Endothelial cell of umbilical vein (primary cell): ENCODE results near the gene EPN2.

Experiments used
- CTCF ChIP-seq, 2 donors: IDR thresholded peaks; 1 replicate in 1 of 2; 2 replicates in 1 of 2; pipeline ENCODE4 v1.5.1; 2011; ENCODE audit warnings: low read length in 2 of 2, mild to moderate bottlenecking in 2 of 2, moderate library complexity in 2 of 2, control low read depth in 1 of 2, inconsistent platforms in 1 of 2, low read depth in 1 of 2; ENCODE audit not compliant: insufficient read depth in 1 of 2; ENCODE audit errors: extremely low read depth in 1 of 2
- EZH2 ChIP-seq: IDR thresholded peaks from 2 replicates; pipeline ENCODE4 v1.6.1; 2012; ENCODE audit warnings: borderline replicate concordance, low read depth, mild to moderate bottlenecking, moderate library complexity, low read length, inconsistent platforms; ENCODE audit not compliant: severe bottlenecking
- FOS ChIP-seq: IDR thresholded peaks from 2 replicates; pipeline ENCODE4 v1.6.1; 2011; ENCODE audit warnings: mild to moderate bottlenecking, low read length, moderate library complexity, borderline replicate concordance; ENCODE audit not compliant: insufficient read depth
- GATA2 ChIP-seq: IDR thresholded peaks from 2 replicates; pipeline ENCODE4 v1.7.0; 2011; ENCODE audit warnings: low read depth, mild to moderate bottlenecking, moderate library complexity, mixed read lengths, low read length; ENCODE audit not compliant: insufficient read length, insufficient read depth
- JUN ChIP-seq: IDR thresholded peaks from 2 replicates; pipeline ENCODE4 v1.6.1; 2011; ENCODE audit warnings: borderline replicate concordance, low read depth; ENCODE audit not compliant: insufficient read length, insufficient read depth
- MAX ChIP-seq: IDR thresholded peaks from 2 replicates; pipeline ENCODE4 v1.6.1; 2011; ENCODE audit not compliant: insufficient read depth, insufficient read length
- MYC ChIP-seq: IDR thresholded peaks from one replicate; pipeline ENCODE4 v1.6.1; 2011; ENCODE audit warnings: mild to moderate bottlenecking, low read depth, low read length
- POLR2A ChIP-seq: IDR thresholded peaks from 2 replicates; pipeline ENCODE4 v1.6.1; 2012; ENCODE audit warnings: low read depth, mild to moderate bottlenecking, control low read depth, low read length
- POLR2AphosphoS5 ChIP-seq: IDR thresholded peaks from 2 replicates; pipeline ENCODE4 v1.6.1; 2012; ENCODE audit warnings: low read depth, mild to moderate bottlenecking, control low read depth, low read length, moderate library complexity; ENCODE audit not compliant: insufficient read depth

- TF ChIP-seq CTCF (IDR thresholded peaks at IDR 0.05; ENCODE audit: extremely low read depth in 1 of 2, insufficient read depth in 1 of 2, low read depth in 1 of 2, low read length in 2 of 2) = no peak
- TF ChIP-seq EZH2 = no peak
- TF ChIP-seq MAX = no peak
- TF ChIP-seq POLR2AphosphoS5 = no peak
- no peak for TF ChIP-seq POLR2A
- TF ChIP-seq FOS = no peak
- no peak for TF ChIP-seq JUN
- no peak for TF ChIP-seq MYC
- TF ChIP-seq GATA2 = no peak
Measured at GRCh38 chr17:19301973-19302372, 64.8 kb downstream of the EPN2 start.
